Fibroblast of skin of abdomen (primary cell): ENCODE results near the gene CDCP1. TPM values are rescaled to one million over a fixed set of nuclear protein-coding genes. Genes with fewer than 3 reads are reported as not detected.

ENCODE experiments used
- DNase-seq: peaks from one replicate; pipeline ENCODE4 v3.0.0-alpha.2; 2013
- polyA plus RNA-seq, 2 experiments: library from polyadenylated mRNA; unstranded; fragments of 120-200 nt; gene quantifications; one replicate each; pipeline ENCODE4 v1.2.1, GENCODE V29; 2013; ENCODE audit not compliant: insufficient read length in 2 of 2

Gene CDCP1
- polyA plus RNA-seq (2013, experiment 1 of 2; ENCODE audit: insufficient read length) = 6.3 TPM
- polyA plus RNA-seq (2013, experiment 2 of 2; ENCODE audit: insufficient read length) = 5.8 TPM

GRCh38 chr3:45145681-45146614 is at the start of gene CDCP1:
TSS of gene CDCP1 (minus strand) at chr3:45146378. CDS start at chr3:45146287, 91 bp downstream.
- no peak for DNase-seq

GRCh38 chr3:45194791-45195190 is 48.6 kb upstream of the CDCP1 start:
- no peak for DNase-seq

- no peak for DNase-seq
Observed at GRCh38 chr3:45191924-45192417, 45.8 kb upstream of the CDCP1 start.

GRCh38 chr3:45191424-45191823 is 45.2 kb upstream of the CDCP1 start:
- no peak for DNase-seq

- peak; percentile 33 for DNase-seq
Observed at GRCh38 chr3:45188719-45189659, 42.8 kb upstream of the CDCP1 start.

GRCh38 chr3:45187694-45188141 is 41.5 kb upstream of the CDCP1 start:
- no peak for DNase-seq

- DNase-seq = no peak
Observed at GRCh38 chr3:45186871-45187270, 40.7 kb upstream of the CDCP1 start.

GRCh38 chr3:45185461-45185860 is 39.3 kb upstream of the CDCP1 start:
- DNase-seq = no peak

GRCh38 chr3:45185052-45185451 is 38.9 kb upstream of the CDCP1 start:
- no peak for DNase-seq

- DNase-seq = peak; percentile 40
Observed at GRCh38 chr3:45183872-45184262, 37.7 kb upstream of the CDCP1 start.

GRCh38 chr3:45182915-45183871 is 37.0 kb upstream of the CDCP1 start:
- peak; percentile 82 for DNase-seq

- no peak for DNase-seq
Observed at GRCh38 chr3:45181496-45181895, 35.3 kb upstream of the CDCP1 start.

GRCh38 chr3:45180899-45181298 is 34.7 kb upstream of the CDCP1 start:
- DNase-seq = no peak

- peak; percentile 78 for DNase-seq
Observed at GRCh38 chr3:45180051-45180450, 33.9 kb upstream of the CDCP1 start.

- DNase-seq = no peak
Observed at GRCh38 chr3:45179163-45179562, 33.0 kb upstream of the CDCP1 start.

GRCh38 chr3:45178183-45179023 is 32.2 kb upstream of the CDCP1 start:
- DNase-seq = peak; percentile 33

GRCh38 chr3:45176912-45177311 is 30.7 kb upstream of the CDCP1 start:
- DNase-seq = no peak

- DNase-seq = no peak
Observed at GRCh38 chr3:45174234-45174633, 28.1 kb upstream of the CDCP1 start.

GRCh38 chr3:45173776-45174175 is 27.6 kb upstream of the CDCP1 start:
- no peak for DNase-seq

GRCh38 chr3:45171283-45171682 is 25.1 kb upstream of the CDCP1 start:
- DNase-seq = no peak

GRCh38 chr3:45170096-45170495 is 23.9 kb upstream of the CDCP1 start:
- DNase-seq = no peak
